CD4-positive, alpha-beta T cell treated with Interleukin-15 for 4 hours (primary cell): ENCODE measurements around the gene DCXR.

ENCODE experiments used
- DNase-seq: peaks from one replicate; pipeline ENCODE4 v3.0.0-alpha.2; 2020; ENCODE audit warnings: low spot score

DCXR gene

DNA sequence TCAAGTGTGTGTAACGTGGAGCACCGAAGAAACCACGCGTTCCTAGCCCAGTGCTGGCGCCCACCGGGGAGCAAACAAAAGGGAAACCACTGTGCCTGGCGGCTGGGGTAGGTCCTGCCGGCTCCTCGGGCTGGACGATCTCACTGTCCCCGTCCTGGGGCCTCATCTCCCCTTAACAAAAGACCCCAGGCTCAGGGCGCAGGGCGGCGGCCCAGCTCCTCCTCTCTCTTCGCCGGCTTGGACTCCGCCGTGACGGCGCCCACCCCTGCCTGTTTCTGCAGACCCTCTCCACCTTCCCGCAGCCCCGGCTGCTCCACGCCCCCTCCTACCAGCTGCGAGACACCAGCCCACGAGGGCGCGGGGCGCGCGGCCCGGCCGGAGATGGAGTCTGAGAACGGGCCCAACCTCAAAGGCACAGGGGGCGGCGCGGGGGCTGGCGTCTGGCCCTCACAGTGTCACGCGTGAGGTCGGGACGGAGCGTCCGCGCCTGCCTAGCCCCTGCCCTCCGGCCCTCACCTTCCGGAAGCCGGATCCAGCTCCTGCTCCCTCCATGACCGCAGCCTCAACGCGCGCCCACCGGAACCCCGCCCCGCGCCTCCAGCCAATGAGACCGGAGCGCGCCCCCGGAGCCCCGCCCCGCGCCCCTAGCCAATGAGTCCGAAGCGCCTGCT is 15.1 kb downstream of the DCXR start, which contains the start of gene CENPX:
CENPX (minus strand) TSS at position 569 of the 671 bp plus-strand sequence; CDS start at position 552, 17 bp downstream.
- no peak for DNase-seq

DNA sequence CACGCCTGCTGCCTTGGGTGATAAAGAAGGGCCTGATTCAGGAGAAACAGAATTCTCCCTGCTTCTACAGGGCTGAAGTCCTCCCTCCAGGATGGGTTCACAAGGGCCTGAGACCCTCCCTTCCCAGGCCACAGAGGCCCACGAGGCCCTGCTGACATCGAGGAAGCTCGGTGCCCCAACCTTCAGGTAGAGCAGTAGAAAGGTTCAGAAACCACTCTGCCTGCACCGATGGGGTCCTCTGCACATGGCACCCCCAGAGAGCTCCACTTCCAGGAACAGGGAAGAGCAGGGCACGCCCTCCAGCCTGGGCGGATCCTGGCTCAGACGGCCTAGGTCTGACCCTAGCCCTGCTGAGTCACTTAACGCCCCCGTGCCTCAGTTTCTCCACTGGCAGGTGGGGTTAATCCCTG is 15.6 kb downstream of the DCXR start:
- no peak for DNase-seq

DNA sequence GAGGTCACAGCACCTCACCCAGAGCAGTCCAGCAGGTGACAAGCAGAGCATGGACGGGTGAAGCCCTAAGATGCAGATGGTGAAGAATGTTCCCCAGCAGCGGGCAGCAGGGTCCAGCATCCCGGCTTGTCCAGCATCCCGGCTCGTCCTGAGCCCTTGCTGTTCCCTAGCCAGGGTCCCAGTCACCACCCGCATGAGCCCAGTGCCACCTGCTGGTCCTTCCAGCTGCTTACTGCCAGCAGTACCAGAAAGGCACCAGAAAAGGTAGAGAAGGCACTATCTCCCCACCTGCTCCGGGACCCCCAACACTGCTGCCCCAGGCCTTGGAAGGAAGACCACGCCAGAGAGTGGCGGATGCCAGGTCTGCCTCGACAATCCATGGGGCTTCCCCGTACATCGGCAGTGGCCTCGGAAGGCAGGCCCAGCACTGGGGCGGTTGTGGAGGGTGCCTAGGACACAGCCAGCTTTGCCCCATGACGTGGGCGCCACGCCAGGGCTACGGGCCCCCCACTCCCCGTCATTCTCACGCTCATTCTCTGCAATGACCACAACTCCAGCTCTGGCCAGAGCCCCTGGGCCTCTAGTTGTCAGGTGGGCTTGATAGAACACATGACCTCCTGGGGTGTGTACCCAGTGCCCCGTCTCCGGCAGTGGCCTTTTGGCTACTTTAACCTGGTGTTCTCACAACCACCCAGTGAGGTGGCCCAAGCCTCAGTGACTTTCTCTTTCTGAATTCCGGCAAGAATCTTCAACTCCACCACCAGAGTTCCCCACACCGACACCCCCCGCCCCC is 16.2 kb downstream of the DCXR start:
- peak; percentile 53 for DNase-seq

DNA sequence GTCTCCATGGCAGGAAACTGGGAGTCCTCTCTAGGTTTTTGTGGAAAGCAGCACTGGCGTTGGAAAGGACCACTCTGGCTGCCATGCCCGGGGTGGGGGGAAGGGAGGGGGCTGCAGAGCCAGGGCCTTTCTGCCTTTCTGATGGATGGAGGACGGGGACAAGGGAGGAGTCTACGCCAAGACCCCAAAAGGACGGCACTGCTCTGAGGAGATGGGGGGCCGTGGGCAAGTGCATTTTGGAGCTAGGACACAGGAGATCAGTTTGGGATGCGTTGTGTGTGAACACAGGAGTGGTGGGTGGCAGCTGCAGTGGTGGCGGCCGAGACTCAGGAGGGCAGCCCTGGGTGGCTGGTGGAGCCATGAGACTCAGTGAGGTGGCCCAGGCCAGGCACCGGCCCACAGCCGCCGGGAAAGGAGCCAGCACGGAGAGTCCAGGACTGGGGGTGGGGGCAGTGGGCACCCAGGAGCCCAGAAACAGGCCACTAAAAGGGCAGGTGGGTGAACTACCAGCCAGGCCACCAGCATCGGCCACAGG is 16.9 kb downstream of the DCXR start:
- DNase-seq: no peak

DNA sequence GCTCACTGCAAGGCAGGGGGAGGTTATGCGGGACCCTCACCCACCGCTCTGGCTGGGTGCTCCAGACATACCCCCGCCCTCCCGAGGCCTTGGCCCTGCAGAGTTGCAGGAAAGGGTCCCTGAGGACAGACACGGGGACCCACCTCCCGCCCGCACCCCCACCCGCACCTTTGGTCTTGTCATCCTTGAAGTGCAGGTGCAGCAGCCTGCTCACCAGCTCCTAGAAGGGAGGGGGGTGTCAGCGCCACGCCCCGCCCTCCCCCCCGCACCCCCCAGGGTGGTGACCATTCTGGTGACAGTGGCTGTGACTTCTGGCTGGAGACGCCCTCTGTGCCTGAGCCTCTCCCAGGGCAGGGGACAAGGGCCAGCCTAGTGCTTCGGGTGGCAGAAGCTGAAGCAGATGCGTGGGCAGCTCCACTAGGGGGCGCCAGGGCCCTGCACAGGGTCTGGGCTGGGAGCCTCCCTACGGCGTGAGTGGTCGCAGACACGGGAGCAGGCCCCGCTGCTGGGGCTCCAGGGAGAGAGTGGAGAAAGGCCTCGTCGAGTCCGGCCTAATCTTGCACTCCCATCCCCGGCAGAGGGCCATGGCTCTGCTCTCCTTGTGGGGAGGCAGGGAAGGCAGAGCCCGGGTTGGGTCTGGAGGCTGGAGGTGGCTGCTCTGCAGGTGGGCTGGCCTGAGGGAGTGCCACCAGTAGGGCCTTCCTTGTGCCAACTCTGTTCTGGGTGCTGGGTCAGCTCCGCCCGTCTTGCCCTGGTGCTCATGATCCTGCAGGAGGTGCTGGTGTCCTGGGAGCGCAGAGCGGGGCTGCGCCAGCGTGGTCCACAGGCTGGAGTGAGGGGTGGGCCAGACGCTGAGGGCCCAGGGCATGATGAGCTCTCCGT is 17.6 kb downstream of the DCXR start:
- DNase-seq: peak; percentile 55

DNA sequence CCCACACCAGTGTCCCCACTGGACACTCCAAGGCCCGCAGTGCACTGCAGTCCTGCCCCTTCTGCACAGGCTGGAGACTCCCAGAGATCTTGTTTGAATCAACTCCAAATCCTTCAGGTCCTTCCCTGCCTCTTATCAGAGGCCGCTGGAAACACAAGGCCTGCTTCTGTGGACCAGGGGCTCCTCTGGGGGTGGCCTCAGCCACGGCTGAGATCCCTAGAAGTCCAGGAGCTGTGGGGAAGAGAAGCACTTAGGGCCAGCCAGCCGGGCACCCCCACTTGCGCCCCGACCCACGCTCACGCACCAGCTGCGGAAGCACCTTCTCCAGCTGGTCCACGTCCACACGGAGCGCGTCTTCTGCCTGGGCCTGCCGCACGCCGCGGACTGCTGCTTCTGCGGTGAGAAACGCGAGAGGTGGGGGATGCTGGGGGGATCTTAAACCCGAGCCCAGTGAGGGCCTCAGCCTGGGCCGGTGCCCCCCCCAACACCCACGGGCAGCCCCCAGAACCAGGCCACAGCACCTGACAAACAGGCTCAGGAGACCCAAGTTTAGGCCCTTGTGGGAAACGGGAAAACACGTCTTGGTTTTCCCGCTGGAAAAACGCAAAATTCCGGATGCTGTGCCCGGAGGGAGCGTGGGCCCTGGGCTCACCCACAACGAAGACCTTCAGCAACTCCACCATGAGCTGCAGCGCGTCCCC is 18.4 kb downstream of the DCXR start:
- no peak for DNase-seq

DNA sequence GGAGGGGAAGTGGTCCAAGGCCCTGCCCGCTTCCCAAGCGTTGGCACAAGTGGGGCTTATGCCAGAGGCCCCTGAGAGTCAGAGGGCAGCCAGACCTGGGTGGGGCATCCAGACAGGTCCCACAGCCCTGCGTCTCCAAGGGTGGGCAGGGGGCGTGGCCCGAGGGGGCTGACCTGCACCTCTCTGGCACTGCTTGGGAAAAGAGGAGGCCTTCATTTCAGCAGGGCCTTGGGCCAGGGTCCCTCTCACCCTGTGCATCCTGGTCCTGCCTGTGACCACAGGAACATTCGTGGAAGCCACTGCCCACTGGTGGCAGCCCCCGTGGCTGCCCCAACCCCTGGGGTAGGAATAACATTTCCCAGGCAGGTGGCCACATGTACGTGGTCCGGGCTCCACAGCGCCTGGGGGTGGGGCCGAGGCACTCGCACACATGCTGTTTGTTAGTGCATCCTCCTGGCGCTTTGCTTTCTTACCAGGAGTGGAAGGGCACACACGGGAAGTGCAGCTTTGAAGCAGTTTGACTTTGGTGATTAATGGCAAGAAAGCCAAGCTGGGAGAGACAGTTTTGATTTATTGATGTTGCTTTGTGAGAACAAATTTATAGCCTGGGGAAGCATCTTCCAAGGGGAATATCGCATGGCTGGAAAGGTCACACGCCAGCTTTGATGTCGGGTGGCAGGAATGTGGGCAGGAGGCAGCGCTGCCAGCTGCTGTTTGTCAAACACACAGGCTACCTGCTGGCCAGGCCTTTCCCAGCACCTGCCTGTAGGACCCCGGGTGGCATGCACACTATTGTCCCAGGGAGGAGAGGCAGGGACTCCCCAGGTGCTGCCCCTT is 19.1 kb downstream of the DCXR start:
- no peak for DNase-seq

DNA sequence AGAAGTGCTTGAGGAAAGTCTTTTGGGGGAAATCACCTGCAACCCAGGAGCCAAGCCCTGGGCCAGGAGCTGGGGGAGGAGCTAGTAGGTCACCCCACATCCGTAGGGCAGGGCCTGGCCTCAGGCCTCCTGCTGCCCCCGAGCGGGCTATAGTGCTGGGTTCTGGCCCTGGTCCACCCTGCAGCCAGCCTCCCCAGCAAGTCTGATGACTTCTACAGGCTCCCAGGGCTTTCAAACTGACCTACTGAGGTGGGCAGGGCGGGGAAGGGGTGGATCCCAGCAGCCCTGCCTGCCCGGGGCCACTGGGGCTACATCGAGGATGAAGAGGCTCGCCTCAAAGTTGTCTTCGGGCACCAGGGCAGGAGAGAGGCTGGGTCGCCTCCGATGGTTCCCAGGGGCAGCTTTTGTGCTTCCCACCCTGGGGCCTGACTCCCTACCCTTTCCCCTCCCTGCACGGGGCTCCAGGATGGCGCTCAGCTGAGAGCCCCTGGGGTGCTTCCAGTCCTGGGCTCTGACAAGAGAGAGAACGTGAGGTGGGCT is 19.8 kb downstream of the DCXR start:
- DNase-seq: no peak

DNA sequence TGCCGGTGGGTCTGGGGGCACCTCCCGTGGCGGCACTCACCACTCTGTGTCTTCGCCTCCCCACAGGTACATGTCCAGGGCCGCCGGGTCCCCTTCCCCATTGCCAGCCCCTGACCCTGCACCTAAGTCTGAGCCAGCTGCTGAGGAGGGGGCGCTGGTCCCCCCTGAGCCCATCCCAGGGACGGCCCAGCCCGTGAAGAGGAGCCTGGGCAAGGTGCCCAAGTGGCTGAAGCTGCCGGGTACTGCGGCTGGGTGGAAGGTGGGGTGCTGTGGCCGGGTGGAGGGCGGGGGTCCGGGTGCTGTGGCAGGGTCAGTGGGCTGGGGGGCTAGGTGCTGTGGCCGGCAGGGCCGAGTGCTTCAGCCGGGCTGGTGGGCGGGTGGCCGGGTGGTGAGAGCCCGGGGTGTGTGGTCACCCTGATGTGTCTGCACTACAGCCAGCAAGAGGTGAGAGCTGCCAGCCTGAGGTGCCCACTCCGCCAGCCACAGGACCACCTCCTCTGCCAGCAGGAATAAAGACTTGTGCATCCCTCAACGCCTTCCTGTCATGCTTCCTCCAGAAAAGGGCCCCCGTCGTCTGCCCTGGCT is 20.5 kb downstream of the DCXR start:
- DNase-seq: no peak

DNA sequence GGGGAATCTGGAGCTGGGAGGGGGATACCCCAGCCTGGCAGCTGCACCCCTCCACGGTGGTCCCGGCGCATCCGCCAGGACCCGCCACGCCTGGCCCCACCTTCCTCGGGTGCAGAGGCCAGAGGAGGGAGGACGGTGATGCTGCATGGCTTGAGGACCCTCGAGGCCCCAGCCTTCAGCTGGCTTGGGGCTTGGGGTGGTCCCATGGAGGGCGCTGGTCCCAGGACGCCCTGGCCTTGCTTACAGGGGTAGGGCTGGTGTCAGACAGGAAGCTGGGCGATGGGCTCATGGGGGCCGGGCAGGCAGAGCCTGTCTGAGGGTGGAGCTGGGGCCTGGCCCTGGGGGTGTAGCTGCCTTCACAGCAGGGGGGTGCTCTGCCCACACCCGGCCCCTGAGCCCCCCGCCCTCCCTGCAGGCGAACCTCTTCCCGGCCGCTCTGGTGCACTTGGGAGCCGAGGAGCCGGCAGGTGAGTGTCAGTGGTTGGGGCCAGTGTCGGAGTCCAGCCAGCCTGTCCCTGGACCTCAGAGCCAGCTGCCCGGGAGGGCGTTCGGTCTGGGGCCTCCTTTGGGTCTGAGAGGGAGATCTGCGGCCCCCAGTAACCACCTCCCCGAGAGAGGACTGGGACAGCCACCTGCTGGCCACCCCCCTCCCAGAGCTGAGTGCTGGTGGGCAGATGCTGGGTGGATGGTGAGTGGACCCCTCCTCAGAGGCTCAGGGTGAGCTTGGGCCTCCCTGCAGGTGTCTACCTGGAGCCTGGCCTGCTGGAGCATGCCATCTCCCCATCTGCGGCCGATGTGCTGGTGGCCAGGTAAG is 21.2 kb downstream of the DCXR start:
- no peak for DNase-seq

DNA sequence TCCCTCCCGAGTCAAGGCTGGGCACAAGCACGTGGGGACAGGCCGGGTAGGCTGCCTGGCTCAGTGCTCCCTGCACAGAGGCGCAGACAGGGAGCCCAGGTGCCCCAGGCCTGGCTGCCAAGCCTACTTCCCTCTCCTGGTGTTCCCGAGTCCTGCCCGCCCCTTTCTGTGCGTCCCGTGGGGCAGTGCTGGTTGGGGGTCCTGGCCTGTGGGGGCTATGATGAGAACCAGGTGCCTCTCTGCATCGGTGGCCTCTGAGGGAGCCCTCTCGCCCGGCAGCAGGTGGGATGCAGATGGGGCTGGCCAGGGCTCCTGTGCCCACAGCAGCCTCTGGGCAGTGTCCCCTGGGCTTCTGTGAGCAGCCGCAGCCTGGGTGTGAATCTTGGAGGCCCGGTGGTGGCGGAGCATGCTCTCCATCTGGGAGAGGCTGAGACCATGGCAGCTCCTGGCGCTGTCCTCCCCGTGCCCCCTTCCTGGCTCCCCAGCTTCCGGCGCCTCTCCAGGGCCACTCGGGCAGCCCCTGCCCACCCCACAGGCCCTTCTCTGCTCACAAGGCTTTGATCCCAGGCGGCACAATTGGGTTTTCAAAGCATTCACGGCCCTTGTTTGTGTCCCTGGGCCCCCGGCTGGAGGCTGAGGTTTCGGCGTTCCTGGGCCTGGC is 22.1 kb downstream of the DCXR start:
- no peak for DNase-seq

DNA sequence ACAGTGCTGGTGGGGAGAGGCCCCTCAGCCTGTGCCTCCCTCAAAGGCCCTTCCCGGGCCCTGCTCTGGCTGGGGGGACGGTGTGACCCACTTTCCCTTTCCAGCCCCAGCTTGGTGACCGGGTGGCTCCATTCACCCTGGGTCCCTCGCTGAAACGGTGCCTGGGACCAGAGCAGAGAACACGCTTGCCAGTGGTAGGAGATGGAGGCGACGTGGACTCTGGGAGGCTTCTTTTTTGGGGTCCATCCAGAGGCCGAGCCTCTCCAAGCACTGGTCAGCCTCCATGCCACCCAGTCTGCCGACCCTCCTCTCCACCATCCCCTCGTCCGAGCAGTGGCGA is 22.6 kb downstream of the DCXR start:
- DNase-seq: no peak

DNA sequence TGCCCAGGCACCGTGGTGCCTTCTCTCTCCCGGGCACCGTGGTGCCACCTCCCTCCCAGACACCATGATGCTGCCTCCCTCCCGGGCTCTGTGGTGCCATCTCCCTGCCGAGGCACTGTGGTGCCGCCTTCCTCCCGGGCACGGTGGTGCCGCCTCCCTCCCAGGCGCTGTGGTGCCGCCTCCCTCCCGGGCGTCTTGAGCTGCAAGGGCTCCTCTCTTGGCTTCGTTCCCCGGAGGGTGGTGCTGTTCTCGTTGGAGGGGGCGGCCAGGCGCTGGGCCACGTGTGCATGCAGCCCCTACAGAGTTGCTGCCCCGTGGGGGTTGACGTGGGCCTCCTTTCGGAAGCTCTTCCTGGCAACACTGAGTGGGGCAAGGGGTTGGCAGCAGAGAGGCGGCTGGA is 23.1 kb downstream of the DCXR start:
- DNase-seq: no peak

DNA sequence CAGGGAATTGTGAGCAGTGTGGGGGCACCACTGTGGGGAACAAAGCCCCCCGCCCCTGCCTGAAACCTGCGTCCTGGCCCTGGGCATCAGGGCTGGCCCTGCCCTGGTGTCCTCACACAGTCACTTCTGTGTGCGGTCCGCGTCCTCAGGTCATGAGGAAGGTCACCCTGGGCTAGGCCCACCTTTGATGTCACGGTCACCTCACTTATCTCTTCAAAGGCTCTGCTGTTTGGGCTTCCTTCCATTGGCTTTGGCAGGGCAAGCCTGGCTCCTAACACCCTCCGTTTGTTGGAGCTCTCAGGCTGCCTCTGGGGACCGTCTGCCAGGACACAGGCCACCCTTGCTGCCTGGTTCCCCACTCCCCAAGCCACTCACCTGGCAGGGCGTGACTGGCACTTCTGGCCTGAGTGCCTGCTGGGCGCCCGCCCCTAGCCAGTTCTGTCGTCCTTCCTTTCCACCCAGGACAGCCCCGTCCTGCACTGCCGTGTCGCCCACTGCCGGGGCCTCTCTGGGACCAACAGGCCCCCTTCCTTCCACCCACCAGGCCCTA is 23.6 kb downstream of the DCXR start:
- no peak for DNase-seq

DNA sequence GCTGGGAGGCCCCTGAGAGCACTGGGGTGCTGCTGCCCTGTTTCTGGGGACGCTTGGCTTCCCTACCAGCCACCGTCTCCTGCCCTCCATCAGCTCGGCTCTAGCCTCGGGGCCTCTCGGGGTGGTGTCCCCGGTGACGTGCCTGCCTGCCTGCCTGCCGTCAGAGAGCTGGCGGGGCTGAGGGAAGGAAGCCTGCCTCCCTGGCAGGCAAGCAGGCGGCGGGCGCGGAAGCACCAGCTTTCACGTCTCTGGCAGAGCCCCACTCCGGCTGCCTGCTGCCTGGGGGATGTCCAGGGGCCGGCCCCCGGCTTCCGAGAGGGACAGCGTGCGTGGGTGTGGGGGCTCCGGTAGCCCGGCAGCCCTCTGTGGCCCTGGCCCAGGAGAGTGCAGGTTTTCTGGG is 24.2 kb downstream of the DCXR start:
- no peak for DNase-seq

DNA sequence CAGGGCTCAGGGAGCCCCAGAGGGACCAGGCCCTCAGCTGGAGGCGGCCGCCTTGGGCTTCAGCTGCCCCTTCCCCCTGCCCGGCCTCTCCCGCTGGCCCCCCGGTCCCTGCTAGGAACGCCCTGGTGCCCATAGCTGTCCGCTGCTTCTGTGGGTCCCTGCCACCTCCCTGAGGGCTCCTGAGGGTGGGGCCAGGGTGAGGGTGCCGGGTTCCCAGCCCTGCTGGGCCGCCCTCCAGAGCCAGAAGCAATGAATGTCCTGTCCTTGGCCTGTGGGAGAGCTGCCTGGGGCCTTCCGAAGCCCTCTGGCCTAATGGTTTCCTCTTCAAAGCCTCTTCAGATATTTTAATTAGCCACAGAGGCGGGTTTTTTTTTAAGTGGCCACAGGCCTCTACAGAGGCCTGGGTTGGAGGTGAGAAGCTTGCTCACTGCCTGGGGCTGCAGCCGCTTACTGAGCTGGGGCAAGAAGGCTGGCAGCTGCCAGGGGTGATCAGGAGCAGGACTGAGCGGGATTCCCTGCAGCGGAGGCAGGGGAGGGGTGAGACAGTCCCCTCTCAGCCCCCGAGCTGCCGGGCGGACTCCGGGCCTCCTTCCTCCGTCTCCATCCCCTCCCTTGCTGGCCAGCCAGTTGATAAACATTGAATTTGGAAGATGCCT is 24.7 kb downstream of the DCXR start:
- DNase-seq: no peak

DNA sequence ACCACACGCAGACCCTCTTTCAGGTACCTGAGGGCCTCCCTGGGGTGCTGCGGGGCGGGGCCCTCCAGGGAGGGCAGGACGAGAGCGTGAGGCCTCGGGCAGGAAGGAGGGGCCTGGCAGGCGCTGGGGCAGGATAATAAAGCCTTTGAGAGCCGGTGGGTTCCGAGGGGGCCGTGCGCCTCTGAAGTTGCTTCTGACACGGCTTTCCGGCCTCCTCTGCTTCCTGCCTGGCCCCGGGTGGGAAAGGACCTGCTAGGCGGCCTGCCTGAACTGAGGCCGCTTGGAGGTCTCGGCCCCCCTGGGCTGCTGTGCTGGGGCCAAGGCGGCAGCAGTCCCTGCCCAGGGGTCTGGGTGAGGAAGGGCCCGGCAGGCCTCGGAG is 25.2 kb downstream of the DCXR start:
- no peak for DNase-seq

DNA sequence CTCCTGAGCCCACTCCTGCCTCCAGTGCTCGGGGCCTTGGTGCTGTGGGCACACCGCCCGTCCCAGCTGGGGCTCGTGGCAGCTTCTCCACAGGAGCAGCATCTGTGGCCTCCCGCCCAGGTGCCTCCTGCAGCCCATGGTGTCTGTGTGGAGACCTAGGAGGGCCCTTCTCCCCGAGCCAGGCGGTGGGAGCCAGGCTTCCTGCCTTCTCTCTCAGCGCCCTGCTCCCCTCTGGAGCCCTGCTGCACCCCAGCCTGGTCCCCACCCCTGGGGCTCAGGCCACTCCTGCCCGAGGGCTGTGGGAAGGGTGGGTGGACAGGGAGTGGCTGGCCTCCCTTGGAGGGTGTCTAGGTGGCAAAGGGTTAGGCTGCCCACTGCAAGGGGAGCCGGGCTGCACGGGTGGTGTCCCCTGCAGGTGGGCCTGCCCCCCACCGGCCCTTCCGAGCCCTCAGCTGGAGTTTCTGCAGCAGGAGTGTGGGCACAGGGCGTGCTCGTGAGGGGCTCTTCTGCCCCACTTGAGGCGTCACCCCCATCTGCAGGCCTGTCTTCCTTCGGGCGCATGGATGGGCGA is 25.8 kb downstream of the DCXR start:
- DNase-seq: no peak
